H1 (cell line): ENCODE data around the gene ZNF516. TPM values are rescaled to one million over a fixed set of nuclear protein-coding genes. Genes with fewer than 3 reads are reported as not detected.

Experiments
- polyA plus RNA-seq, 7 experiments: library from polyadenylated mRNA; depleted of rRNA in 3 of 7; stranded (reverse) in 5 of 7; unstranded in 2 of 7; fragments of >200 nt in 5 of 7; fragments of 200-250 nt in 2 of 7; gene quantifications; 1 replicate in 5 of 7; 2 replicates in 1 of 7; 4 replicates in 1 of 7; pipeline versions ENCODE4 v1.2.1 to v1.2.3, GENCODE V29; 2011 to 2013; ENCODE audit warnings: missing spikeins in 2 of 7, mixed read lengths in 2 of 7
- total RNA-seq: library from RNA; stranded (reverse); fragmentation: NEBNext Ultra II Directional; extraction: Animal tissue kit (Norgen Biotek cat#: 25700); gene quantifications from 2 replicates; pipeline ENCODE4 v1.2.1, GENCODE V29; 2021
- TF ChIP-seq, protein P1 (sequence below): fragments of 300-600 bp; sonication (generic); IDR thresholded peaks from 2 replicates; pipeline ENCODE4 v1.7.1; 2012; ENCODE audit warnings: low read length, moderate library complexity, mild to moderate bottlenecking, inconsistent platforms; ENCODE audit not compliant: insufficient replicate concordance
- TF ChIP-seq, protein P2 (sequence below): IDR thresholded peaks from 2 replicates; pipeline ENCODE4 v1.6.1; 2011; ENCODE audit warnings: low read depth, mild to moderate bottlenecking, low read length; ENCODE audit not compliant: insufficient read depth

Gene ZNF516
- total and polyA plus RNA-seq, 2 of the 8 experiments (the other 6 are each of a cell fraction or from before 2014, with no cell fraction given): 7.3 to 17.0 TPM

DNA sequence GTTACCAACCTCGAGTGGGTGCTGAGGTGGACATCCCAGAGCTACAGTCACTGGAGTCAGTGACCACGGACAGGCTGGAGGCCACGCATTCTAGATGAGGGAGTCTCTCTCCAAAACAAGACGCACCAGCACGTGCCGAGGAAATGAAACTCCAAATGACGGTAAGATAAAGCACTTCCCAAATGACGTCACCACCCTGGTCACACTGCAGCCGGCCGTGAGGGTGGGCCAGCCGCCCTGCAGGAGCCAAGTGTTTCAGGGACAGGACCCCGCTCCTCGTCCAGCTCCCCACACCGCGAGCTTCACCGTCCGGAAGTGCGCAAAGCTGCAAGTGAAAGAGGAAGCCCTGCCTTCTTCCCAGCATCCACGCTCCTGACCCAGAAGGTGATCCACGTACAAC lies 99.4 kb downstream of the ZNF516 start (continued):
- TF ChIP-seq, protein P1, sequence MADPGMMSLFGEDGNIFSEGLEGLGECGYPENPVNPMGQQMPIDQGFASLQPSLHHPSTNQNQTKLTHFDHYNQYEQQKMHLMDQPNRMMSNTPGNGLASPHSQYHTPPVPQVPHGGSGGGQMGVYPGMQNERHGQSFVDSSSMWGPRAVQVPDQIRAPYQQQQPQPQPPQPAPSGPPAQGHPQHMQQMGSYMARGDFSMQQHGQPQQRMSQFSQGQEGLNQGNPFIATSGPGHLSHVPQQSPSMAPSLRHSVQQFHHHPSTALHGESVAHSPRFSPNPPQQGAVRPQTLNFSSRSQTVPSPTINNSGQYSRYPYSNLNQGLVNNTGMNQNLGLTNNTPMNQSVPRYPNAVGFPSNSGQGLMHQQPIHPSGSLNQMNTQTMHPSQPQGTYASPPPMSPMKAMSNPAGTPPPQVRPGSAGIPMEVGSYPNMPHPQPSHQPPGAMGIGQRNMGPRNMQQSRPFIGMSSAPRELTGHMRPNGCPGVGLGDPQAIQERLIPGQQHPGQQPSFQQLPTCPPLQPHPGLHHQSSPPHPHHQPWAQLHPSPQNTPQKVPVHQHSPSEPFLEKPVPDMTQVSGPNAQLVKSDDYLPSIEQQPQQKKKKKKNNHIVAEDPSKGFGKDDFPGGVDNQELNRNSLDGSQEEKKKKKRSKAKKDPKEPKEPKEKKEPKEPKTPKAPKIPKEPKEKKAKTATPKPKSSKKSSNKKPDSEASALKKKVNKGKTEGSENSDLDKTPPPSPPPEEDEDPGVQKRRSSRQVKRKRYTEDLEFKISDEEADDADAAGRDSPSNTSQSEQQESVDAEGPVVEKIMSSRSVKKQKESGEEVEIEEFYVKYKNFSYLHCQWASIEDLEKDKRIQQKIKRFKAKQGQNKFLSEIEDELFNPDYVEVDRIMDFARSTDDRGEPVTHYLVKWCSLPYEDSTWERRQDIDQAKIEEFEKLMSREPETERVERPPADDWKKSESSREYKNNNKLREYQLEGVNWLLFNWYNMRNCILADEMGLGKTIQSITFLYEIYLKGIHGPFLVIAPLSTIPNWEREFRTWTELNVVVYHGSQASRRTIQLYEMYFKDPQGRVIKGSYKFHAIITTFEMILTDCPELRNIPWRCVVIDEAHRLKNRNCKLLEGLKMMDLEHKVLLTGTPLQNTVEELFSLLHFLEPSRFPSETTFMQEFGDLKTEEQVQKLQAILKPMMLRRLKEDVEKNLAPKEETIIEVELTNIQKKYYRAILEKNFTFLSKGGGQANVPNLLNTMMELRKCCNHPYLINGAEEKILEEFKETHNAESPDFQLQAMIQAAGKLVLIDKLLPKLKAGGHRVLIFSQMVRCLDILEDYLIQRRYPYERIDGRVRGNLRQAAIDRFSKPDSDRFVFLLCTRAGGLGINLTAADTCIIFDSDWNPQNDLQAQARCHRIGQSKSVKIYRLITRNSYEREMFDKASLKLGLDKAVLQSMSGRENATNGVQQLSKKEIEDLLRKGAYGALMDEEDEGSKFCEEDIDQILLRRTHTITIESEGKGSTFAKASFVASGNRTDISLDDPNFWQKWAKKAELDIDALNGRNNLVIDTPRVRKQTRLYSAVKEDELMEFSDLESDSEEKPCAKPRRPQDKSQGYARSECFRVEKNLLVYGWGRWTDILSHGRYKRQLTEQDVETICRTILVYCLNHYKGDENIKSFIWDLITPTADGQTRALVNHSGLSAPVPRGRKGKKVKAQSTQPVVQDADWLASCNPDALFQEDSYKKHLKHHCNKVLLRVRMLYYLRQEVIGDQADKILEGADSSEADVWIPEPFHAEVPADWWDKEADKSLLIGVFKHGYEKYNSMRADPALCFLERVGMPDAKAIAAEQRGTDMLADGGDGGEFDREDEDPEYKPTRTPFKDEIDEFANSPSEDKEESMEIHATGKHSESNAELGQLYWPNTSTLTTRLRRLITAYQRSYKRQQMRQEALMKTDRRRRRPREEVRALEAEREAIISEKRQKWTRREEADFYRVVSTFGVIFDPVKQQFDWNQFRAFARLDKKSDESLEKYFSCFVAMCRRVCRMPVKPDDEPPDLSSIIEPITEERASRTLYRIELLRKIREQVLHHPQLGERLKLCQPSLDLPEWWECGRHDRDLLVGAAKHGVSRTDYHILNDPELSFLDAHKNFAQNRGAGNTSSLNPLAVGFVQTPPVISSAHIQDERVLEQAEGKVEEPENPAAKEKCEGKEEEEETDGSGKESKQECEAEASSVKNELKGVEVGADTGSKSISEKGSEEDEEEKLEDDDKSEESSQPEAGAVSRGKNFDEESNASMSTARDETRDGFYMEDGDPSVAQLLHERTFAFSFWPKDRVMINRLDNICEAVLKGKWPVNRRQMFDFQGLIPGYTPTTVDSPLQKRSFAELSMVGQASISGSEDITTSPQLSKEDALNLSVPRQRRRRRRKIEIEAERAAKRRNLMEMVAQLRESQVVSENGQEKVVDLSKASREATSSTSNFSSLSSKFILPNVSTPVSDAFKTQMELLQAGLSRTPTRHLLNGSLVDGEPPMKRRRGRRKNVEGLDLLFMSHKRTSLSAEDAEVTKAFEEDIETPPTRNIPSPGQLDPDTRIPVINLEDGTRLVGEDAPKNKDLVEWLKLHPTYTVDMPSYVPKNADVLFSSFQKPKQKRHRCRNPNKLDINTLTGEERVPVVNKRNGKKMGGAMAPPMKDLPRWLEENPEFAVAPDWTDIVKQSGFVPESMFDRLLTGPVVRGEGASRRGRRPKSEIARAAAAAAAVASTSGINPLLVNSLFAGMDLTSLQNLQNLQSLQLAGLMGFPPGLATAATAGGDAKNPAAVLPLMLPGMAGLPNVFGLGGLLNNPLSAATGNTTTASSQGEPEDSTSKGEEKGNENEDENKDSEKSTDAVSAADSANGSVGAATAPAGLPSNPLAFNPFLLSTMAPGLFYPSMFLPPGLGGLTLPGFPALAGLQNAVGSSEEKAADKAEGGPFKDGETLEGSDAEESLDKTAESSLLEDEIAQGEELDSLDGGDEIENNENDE: no peak
- TF ChIP-seq, protein P2, sequence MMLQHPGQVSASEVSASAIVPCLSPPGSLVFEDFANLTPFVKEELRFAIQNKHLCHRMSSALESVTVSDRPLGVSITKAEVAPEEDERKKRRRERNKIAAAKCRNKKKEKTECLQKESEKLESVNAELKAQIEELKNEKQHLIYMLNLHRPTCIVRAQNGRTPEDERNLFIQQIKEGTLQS: no peak
- TF ChIP-seq, all 59 proteins: peak for 0
